Skin of body (tissue), 2 donors: ENCODE measurements around the gene TMEM176A. TPM values are rescaled to one million over a fixed set of nuclear protein-coding genes. Genes with fewer than 3 reads are reported as not detected.

Experiments used
- DNase-seq: peaks from one replicate; lab custom pipeline; 2025; lab: John Stamatoyannopoulos, UW
- total RNA-seq: library from RNA; depleted of rRNA; stranded (reverse); fragments of >200 nt; gene quantifications from one replicate; pipeline ENCODE4 v1.2.3, GENCODE V29; 2014

TMEM176A gene
- total RNA-seq, 1 donor from 2014 or later = 8.8 TPM

GRCh38 chr7:150848561-150849115 is 48.1 kb downstream of the TMEM176A start:
- no peak for DNase-seq

GRCh38 chr7:150849204-150849775 is 48.7 kb downstream of the TMEM176A start:
- DNase-seq = no peak

- DNase-seq = no peak
Observed at GRCh38 chr7:150850273-150850672, 49.7 kb downstream of the TMEM176A start.

GRCh38 chr7:150851492-150852370 is 51.2 kb downstream of the TMEM176A start:
- DNase-seq = no peak

GRCh38 chr7:150852371-150852905 is 51.9 kb downstream of the TMEM176A start, which contains the start of gene AOC1:
AOC1 (plus strand) TSS chr7:150852517; CDS start chr7:150856471, 3,954 bp downstream.
- no peak for DNase-seq

- DNase-seq = no peak
Observed at GRCh38 chr7:150854066-150855000, 53.8 kb downstream of the TMEM176A start.

Other genes with a start within 250 kb of the TMEM176A start
- gene GIMAP4, start 233.4 kb upstream of the TMEM176A start, total RNA-seq = 19.1 TPM
- 8.0 TPM for gene GIMAP6, start 168.4 kb upstream of the TMEM176A start, total RNA-seq
- gene GIMAP2, start 115.1 kb upstream of the TMEM176A start, total RNA-seq = 7.3 TPM
- 1.3 TPM for gene GIMAP1, start 84.2 kb upstream of the TMEM176A start, total RNA-seq
- 11.5 TPM for gene GIMAP5, start 63.4 kb upstream of the TMEM176A start, total RNA-seq
- gene TMEM176B, start 405 bp upstream of the TMEM176A start, total RNA-seq = 24.6 TPM
- 0.59 TPM for gene AOC1, start 51.7 kb downstream of the TMEM176A start, total RNA-seq
- gene KCNH2, start 177.6 kb downstream of the TMEM176A start, total RNA-seq = 0.99 TPM
- gene NOS3, start 190.2 kb downstream of the TMEM176A start, total RNA-seq = 3.5 TPM
- 15.4 TPM for gene ATG9B, start 223.7 kb downstream of the TMEM176A start, total RNA-seq
- 13.2 TPM for gene ABCB8, start 227.7 kb downstream of the TMEM176A start, total RNA-seq
- gene ASIC3, start 247.8 kb downstream of the TMEM176A start, total RNA-seq = 0.39 TPM